Neuronal stem cell (in vitro differentiated cells): Measurements from ENCODE around the gene ME2.
A peak's percentile ranks its signal among the peaks of the same experiment; 100 is the strongest.
"Not testable (repeated sequence)": the region's sequence is repeated elsewhere in the genome, so short reads cannot be mapped to it uniquely, and the experiment has no call there.

Experiments
- DNase-seq: peaks from one replicate; pipeline ENCODE4 v3.0.0-alpha.2; 2013; ENCODE audit warnings: low spot score
- H2AFZ ChIP-seq: one replicate; pipeline ENCODE4 v1.6.1; 2013; ENCODE audit warnings: mild to moderate bottlenecking, low read length, inconsistent platforms
- H2AK5ac ChIP-seq: 2 replicates; pipeline ENCODE4 v1.6.1; 2013; ENCODE audit warnings: low read depth, mild to moderate bottlenecking, inconsistent platforms, low read length, moderate library complexity, mixed read lengths
- H2BK120ac ChIP-seq: 2 replicates; pipeline ENCODE4 v1.6.1; 2013; ENCODE audit warnings: low read depth, mild to moderate bottlenecking, inconsistent platforms, low read length, moderate library complexity, mixed read lengths
- H2BK12ac ChIP-seq: one replicate; pipeline ENCODE4 v1.6.1; 2013; ENCODE audit warnings: low read length, inconsistent platforms
- H2BK15ac ChIP-seq: 2 replicates; pipeline ENCODE4 v1.6.1; 2013; ENCODE audit warnings: mild to moderate bottlenecking, low read length, inconsistent platforms, mixed read lengths
- H2BK5ac ChIP-seq: one replicate; pipeline ENCODE4 v1.6.1; 2013; ENCODE audit warnings: inconsistent platforms, mild to moderate bottlenecking, low read length, moderate library complexity
- H3K14ac ChIP-seq: one replicate; pipeline ENCODE4 v1.6.1; 2013; ENCODE audit warnings: low read length, inconsistent platforms
- H3K18ac ChIP-seq: 2 replicates; pipeline ENCODE4 v1.6.1; 2013; ENCODE audit warnings: low read length, inconsistent platforms
- H3K23ac ChIP-seq: 2 replicates; pipeline ENCODE4 v1.6.1; 2013; ENCODE audit warnings: low read depth, mild to moderate bottlenecking, mixed read lengths, low read length, inconsistent platforms; ENCODE audit not compliant: poor library complexity
- H3K27ac ChIP-seq: replicated peaks from 3 replicates; pipeline ENCODE4 v1.5.1; 2013; ENCODE audit warnings: low read length, inconsistent platforms
- H3K27me3 ChIP-seq, 3 experiments: 2 replicates each; pipeline ENCODE4 v1.6.1; 2013; ENCODE audit warnings: low read length in 3 of 3, mild to moderate bottlenecking in 2 of 3, inconsistent platforms in 1 of 3, low read depth in 1 of 3, mixed read lengths in 1 of 3, moderate library complexity in 1 of 3; ENCODE audit not compliant: control insufficient read depth in 3 of 3, insufficient read depth in 3 of 3
- H3K36me3 ChIP-seq, 2 donors: replicated peaks in 1 of 2; 2 replicates each; pipeline ENCODE4 v1.6.1; 2013; ENCODE audit warnings: low read length in 2 of 2; ENCODE audit not compliant: control insufficient read depth in 2 of 2, insufficient read depth in 2 of 2
- H3K4ac ChIP-seq: 2 replicates; pipeline ENCODE4 v1.6.1; 2013; ENCODE audit warnings: inconsistent platforms, mild to moderate bottlenecking, low read length, moderate library complexity
- H3K4me1 ChIP-seq, 2 donors: 1 replicate in 1 of 2; 2 replicates in 1 of 2; pipeline ENCODE4 v1.6.1; 2013; ENCODE audit warnings: low read length in 2 of 2, low read depth in 1 of 2; ENCODE audit not compliant: control insufficient read depth in 2 of 2, insufficient read depth in 1 of 2
- H3K4me2 ChIP-seq: one replicate; pipeline ENCODE4 v1.6.1; 2013; ENCODE audit warnings: mild to moderate bottlenecking, low read length, inconsistent platforms; ENCODE audit not compliant: insufficient read depth, poor library complexity, severe bottlenecking
- H3K4me3 ChIP-seq, 2 donors: 2 replicates each; pipeline ENCODE4 v1.5.1; 2013; ENCODE audit warnings: low read length in 2 of 2, mild to moderate bottlenecking in 2 of 2, inconsistent platforms in 1 of 2, moderate library complexity in 1 of 2
- H3K79me1 ChIP-seq: one replicate; pipeline ENCODE4 v1.6.1; 2013; ENCODE audit warnings: low read depth, mild to moderate bottlenecking, inconsistent platforms, low read length, moderate library complexity
- H3K9ac ChIP-seq: one replicate; pipeline ENCODE4 v1.6.1; 2013; ENCODE audit warnings: mild to moderate bottlenecking, low read depth, low read length, inconsistent platforms; ENCODE audit not compliant: poor library complexity
- H3K9me3 ChIP-seq, 2 donors: replicated peaks in 1 of 2; 2 replicates each; pipeline versions ENCODE3 to v1.6.1; 2013; ENCODE audit warnings: low read length in 2 of 2, mild to moderate bottlenecking in 2 of 2, inconsistent platforms in 1 of 2, low read depth in 1 of 2, mixed read lengths in 1 of 2, moderate library complexity in 1 of 2; ENCODE audit not compliant: control insufficient read depth in 2 of 2, insufficient read depth in 1 of 2
- H4K8ac ChIP-seq: one replicate; pipeline ENCODE4 v1.6.1; 2013; ENCODE audit warnings: low read depth, mild to moderate bottlenecking, inconsistent platforms, low read length, moderate library complexity
- H4K91ac ChIP-seq: one replicate; pipeline ENCODE4 v1.6.1; 2013; ENCODE audit warnings: low read length, low read depth, mild to moderate bottlenecking, inconsistent platforms; ENCODE audit not compliant: poor library complexity
- WGBS, 2 donors: extraction: QIAGEN DNeasy Blood & Tissue Kit; methylation state at CpG; one replicate each; pipeline ENCODE4 v1.1.7; 2013; ENCODE audit warnings: missing lambda C conversion rate in 2 of 2, mixed read lengths in 1 of 2; ENCODE audit not compliant: insufficient read length in 2 of 2, insufficient replicate concordance in 1 of 2; ENCODE audit errors: extremely low coverage in 2 of 2; 5-methylcytosine and 5-hydroxymethylcytosine counted together

ME2 gene

GRCh38 chr18:50853863-50854271 lies 25.1 kb upstream of the ME2 start:
- Histone ChIP-seq H3K27ac (no peak overlapping the region), H3K4me1 (peaks cover 5 to 12% of the 10 kb centered on the region in 2 donors)

DNA sequence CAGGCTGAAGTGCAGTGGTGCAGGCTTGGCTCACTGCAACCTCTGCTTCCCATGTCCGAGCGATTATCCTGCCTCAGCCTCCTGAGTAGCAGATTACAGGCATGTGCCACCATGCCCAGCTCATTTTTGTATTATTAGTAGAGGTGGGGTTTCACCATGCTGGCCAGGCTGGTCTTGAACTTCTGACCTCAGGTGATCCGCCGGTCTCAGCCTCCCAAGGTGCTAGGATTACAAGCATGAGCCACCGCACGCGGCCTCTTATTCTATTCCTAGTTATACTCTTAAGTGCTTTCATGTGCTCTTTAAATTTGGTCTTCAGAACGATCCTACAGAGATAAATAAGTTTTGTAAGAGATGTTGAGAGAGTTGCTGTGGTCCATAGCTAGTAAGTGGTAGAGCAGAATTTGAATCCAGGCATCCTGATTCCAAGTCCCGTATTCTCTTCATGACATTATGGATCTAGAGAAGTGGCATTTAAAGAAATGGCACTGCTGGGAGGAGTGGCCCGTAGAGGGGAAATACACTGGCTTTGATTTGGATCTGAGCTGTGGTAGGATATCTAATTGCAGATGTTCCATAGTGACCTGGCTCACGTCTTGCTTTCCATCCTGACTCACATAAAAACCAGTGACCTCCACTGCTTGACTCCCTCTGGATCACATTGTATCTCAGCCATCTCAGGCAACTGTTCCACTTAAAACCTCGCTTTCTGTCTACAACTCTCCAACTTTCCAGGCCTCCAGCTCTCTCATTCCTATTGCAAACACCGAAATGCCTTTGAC lies 22.8 kb upstream of the ME2 start:
- Histone ChIP-seq H3K18ac (no peak overlapping the region), H4K91ac (no peak overlapping the region), H3K36me3 (no peaks in the 10 kb centered on the region), H3K4me1 (peaks cover 5 to 12% of the 10 kb centered on the region in 2 donors), H3K79me1 (no peaks in the 10 kb centered on the region), H4K8ac (no peak overlapping the region), H2BK15ac (no peak overlapping the region), H2AK5ac (no peak overlapping the region), H3K4me2 (no peak overlapping the region), H3K27ac (no peak overlapping the region), H3K4ac (no peak overlapping the region), H2BK5ac (no peak overlapping the region), H3K14ac (no peak overlapping the region), H3K4me3 (no peak overlapping the region), H2BK120ac (no peak overlapping the region), H3K9ac (no peak overlapping the region), H3K27me3 (no peaks in the 10 kb centered on the region), H3K23ac (no peak overlapping the region), H2AFZ (no peak overlapping the region), H3K9me3 (no peaks in the 10 kb centered on the region), H2BK12ac (no peak overlapping the region)
- WGBS, 2 donors = no CpG with 5 or more reads among the region's 13 CpGs
- no peak for DNase-seq

More at GRCh38 chr18:50853863-50854271, 25.1 kb upstream of the ME2 start:
- H3K4me2 ChIP-seq = no peak overlapping the region
- no peaks in the 10 kb centered on the region for H3K9me3 ChIP-seq
- no peak overlapping the region for H2BK120ac ChIP-seq
- no peak overlapping the region for H3K4me3 ChIP-seq
- no peak overlapping the region for H3K4ac ChIP-seq
- H3K23ac ChIP-seq = no peak overlapping the region
- no peak overlapping the region for H3K18ac ChIP-seq
- no peak overlapping the region for H2BK5ac ChIP-seq
- no peak overlapping the region for H4K91ac ChIP-seq
- no peak overlapping the region for H2BK12ac ChIP-seq
- H2BK15ac ChIP-seq = no peak overlapping the region
- H2AK5ac ChIP-seq = no peak overlapping the region
- H3K9ac ChIP-seq = no peak overlapping the region
- H3K27me3 ChIP-seq = no peaks in the 10 kb centered on the region
- no peaks in the 10 kb centered on the region for H3K36me3 ChIP-seq
- WGBS, 2 donors = no CpG with 5 or more reads among the region's 6 CpGs
- DNase-seq = no peak
- no peak overlapping the region for H4K8ac ChIP-seq
- peak overlapping the region; percentile 54 for H2AFZ ChIP-seq
- no peak overlapping the region for H3K14ac ChIP-seq
- H3K79me1 ChIP-seq = no peaks in the 10 kb centered on the region

- H3K23ac ChIP-seq, H3K9ac ChIP-seq, H3K9me3 ChIP-seq: not testable (repeated sequence)
Observed at GRCh38 chr18:50857166-50857565, 21.8 kb upstream of the ME2 start.

GRCh38 chr18:50857694-50858093 lies 21.2 kb upstream of the ME2 start:
- no peak overlapping the region for H3K14ac ChIP-seq
- no peak overlapping the region for H2BK120ac ChIP-seq
- H4K8ac ChIP-seq = no peak overlapping the region
- H3K79me1 ChIP-seq = no peaks in the 10 kb centered on the region
- WGBS, 2 donors = no CpG with 5 or more reads among the region's 3 CpGs
- H3K4me2 ChIP-seq = no peak overlapping the region
- no peak overlapping the region for H3K4ac ChIP-seq
- H2AFZ ChIP-seq = no peak overlapping the region
- H3K23ac ChIP-seq = no peak overlapping the region
- DNase-seq = no peak
- H2BK15ac ChIP-seq = no peak overlapping the region
- no peak overlapping the region for H3K27ac ChIP-seq
- H3K36me3 ChIP-seq = no peaks in the 10 kb centered on the region
- no peak overlapping the region for H2BK5ac ChIP-seq
- H4K91ac ChIP-seq = no peak overlapping the region
- peaks cover 5 to 12% of the 10 kb centered on the region in 2 donors for H3K4me1 ChIP-seq
- no peak overlapping the region for H2BK12ac ChIP-seq
- H2AK5ac ChIP-seq = no peak overlapping the region
- H3K27me3 ChIP-seq = no peaks in the 10 kb centered on the region
- H3K9ac ChIP-seq = peak overlapping the region; percentile 17
- no peaks in the 10 kb centered on the region for H3K9me3 ChIP-seq
- no peak overlapping the region for H3K4me3 ChIP-seq
- H3K18ac ChIP-seq = no peak overlapping the region

More at GRCh38 chr18:50857166-50857565, 21.8 kb upstream of the ME2 start:
- not testable (repeated sequence) for DNase-seq, H4K8ac ChIP-seq, H3K27me3 ChIP-seq, H3K14ac ChIP-seq, H2AFZ ChIP-seq, H2BK120ac ChIP-seq, H3K18ac ChIP-seq, H2BK12ac ChIP-seq, H3K4ac ChIP-seq, H3K27ac ChIP-seq, H3K4me3 ChIP-seq, H3K4me2 ChIP-seq, H2BK15ac ChIP-seq, H3K36me3 ChIP-seq, H2BK5ac ChIP-seq, H3K79me1 ChIP-seq, H4K91ac ChIP-seq, H2AK5ac ChIP-seq
- peaks cover 5 to 12% of the 10 kb centered on the region in 2 donors for H3K4me1 ChIP-seq
- no CpG with 5 or more reads among the region's 5 CpGs for WGBS, 2 donors
